GM13977 (cell line): ENCODE data around the gene MYLK2.

Source experiments
- DNase-seq: peaks from one replicate; pipeline ENCODE4 v3.0.0; 2012; ENCODE audit warnings: low spot score
- in situ Hi-C: fragments of 300-500 bp; cut with MboI; formaldehyde crosslinking; loops from one replicate; pipeline ENCODE4 v1.12.0; 2022; ENCODE audit warnings: low sequenced_read_pairs, low pct_unique_long_range_greater_than_20kb, mixed read lengths, inconsistent platforms; ENCODE audit not compliant: unreplicated experiment
- TF ChIP-seq, protein P1 (sequence below): IDR thresholded peaks from 2 replicates; pipeline ENCODE4 v1.5.1; 2012; ENCODE audit warnings: mild to moderate bottlenecking, control low read depth; ENCODE audit not compliant: insufficient read depth; ENCODE audit errors: extremely low read depth, missing control alignments

MYLK2 gene

DNA sequence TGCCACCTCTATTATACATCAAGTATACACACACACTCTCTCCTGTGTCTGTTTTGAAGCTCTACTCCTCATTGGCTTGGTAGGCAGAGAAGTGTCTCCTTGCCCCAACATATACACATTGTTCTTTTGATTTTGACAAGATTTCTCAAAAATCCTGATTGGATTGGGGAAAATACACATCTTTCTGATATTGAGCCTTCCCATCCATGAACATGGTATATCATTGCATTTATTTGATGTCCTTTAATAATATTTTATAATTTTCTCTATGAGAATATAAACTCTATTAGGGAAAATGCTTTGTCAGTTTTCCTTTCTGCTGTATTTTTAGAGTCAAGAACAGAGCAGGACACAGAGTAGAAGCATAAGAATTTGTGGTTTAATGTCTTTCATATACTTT, 58.5 kb downstream of the MYLK2 start:
- in situ Hi-C loops = no loop called here
- TF ChIP-seq, protein P1, sequence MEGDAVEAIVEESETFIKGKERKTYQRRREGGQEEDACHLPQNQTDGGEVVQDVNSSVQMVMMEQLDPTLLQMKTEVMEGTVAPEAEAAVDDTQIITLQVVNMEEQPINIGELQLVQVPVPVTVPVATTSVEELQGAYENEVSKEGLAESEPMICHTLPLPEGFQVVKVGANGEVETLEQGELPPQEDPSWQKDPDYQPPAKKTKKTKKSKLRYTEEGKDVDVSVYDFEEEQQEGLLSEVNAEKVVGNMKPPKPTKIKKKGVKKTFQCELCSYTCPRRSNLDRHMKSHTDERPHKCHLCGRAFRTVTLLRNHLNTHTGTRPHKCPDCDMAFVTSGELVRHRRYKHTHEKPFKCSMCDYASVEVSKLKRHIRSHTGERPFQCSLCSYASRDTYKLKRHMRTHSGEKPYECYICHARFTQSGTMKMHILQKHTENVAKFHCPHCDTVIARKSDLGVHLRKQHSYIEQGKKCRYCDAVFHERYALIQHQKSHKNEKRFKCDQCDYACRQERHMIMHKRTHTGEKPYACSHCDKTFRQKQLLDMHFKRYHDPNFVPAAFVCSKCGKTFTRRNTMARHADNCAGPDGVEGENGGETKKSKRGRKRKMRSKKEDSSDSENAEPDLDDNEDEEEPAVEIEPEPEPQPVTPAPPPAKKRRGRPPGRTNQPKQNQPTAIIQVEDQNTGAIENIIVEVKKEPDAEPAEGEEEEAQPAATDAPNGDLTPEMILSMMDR = no peak
- no peak for DNase-seq

DNA sequence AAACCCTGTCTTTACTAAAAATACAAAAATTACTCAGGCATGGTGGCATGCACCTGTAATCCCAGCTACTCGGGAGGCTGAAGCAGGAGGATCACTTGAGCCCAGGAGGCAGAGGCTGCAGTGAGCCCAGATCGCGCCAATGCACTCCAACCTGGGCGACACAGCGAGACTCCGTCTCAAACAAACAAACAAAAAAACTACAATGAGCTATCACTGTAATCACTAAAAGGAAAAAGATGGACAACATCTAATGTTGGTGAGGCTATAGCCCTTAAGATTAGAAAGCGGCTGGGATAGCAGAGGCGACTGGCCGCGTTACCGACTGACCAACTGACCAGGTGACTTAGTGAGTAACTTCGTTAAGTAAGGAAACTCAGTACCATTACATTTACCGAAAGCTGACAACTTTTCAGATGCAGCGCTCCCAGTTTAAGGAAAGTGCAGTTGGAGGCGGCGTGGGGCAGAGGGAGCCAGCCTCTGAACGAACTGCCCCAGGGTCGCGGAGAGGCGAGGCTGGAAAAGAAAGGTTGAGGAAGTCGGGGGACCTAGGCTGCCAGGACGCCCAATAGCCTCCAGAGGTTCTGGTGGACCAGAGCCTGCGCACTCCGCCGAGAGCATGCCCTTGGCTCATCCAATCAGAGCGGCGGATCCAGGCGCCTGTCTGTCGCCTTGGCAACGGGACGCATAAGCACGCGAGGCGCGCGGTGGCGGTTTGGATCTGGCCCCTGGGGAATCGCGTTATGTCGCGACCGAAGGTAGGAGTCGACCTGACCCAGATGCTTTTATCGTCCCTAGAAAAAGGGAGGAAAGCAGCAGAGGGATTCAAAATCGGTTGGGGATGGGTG, 60.2 kb downstream of the MYLK2 start:
- in situ Hi-C loops = no loop called here
- TF ChIP-seq, protein P1 = no peak
- DNase-seq = peak; percentile 92

DNA sequence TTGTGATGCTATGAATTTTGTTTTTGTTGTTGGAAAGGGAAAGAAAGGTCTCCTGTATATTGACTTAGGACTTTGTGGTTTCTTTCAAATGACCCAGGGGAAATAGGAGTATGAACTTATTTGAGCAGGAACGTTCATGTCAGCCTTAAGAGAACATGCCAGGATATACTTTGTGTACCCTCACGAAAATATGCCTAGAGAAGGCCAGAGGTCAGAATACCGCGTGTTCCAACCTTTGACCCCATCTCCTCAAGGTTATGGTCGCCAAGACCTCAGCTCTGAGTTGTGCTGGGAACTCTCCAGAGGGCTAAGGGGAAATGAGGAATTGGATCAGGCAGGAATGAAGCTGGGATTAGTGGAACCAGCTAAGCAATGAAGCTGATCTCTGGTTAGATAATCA, 62.8 kb downstream of the MYLK2 start:
- DNase-seq = no peak
- in situ Hi-C loops = no loop called here
- TF ChIP-seq, protein P1 = no peak

DNA sequence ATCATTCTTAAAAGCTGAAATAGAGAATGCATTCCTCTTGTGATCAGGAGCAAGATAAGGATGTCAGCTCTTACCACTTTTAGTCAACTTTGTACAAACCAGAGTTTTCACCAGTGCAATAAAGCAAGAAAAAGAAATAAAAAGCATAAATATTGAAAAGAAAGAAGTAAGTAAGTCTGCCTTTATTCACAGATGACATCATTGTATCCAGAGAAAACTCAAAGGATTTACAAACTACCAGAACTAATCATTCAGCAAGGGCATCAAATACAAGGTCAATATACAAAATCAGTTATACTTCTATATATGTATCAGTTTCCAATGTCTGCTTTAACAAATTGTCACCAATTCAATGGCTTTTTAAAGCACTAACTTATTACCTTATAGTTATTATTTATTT, 64.7 kb downstream of the MYLK2 start:
- DNase-seq = no peak
- in situ Hi-C loops = no loop called here
- TF ChIP-seq, protein P1 = no peak
